Measurements from ENCODE around the gene COG5.

DNA sequence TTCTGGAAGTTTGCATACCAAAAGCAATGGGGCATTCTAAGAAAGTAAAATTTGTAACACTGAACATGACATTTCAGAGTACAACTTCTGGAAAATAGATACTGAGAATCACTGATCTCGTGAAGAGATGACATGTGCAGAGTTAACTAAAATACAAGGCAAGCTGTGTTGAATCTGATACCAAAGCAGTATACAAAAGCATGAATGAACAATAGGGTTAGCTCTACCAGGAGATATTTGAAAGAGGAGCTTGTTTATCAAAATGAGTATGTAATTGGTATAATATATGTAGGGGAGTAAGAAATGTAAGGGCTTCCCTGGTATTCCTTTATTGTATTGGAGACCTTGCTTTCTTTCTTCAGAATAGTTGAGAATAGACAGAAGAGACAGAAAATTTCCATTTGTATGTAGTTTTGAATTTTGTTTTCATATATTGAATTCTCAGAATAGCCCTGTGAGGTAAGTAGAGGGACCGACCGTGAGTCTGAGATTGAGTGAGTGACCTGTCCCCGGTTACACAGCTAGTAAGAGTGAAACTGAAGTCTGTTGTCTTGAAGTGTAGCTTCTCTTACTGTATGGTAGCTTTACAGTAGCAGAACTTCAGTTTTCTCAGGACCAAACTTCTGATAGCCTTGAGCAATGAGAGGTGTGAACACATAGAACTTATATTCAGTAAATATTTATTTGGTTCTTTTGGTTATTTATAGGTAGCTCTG lies 389.9 kb downstream of the COG5 start:
- TF ChIP-seq CTCF (conservative IDR thresholded peaks at IDR 0.05; ENCODE audit: low read length): no peak
- no peak for TF ChIP-seq EZH2phosphoT487 (IDR thresholded peaks at IDR 0.05; ENCODE audit: borderline replicate concordance, low read depth, low read length)

Measured in OCI-LY7 (cell line).